GM11168 (cell line): ENCODE measurements around the gene L1TD1.
"Not testable (repeated sequence)": the region's sequence is repeated elsewhere in the genome, so short reads cannot be mapped to it uniquely, and the experiment has no call there.

Experiments
- in situ Hi-C: fragments of 300-500 bp; cut with MboI; formaldehyde crosslinking; loops from one replicate; pipeline ENCODE4 v1.12.0; 2022; ENCODE audit warnings: low sequenced_read_pairs; ENCODE audit not compliant: unreplicated experiment

L1TD1 gene

GRCh38 chr1:62196086-62196690, 1.5 kb downstream of the L1TD1 start:
- in situ Hi-C loops, result no loop called here

- in situ Hi-C loops, result no loop called here
These were observed 3.6 kb downstream of the L1TD1 start for GRCh38 chr1:62198069-62198780.

GRCh38 chr1:62198781-62199125, 4.1 kb downstream of the L1TD1 start:
- in situ Hi-C loops, result no loop called here

GRCh38 chr1:62207187-62207586, 12.5 kb downstream of the L1TD1 start:
- in situ Hi-C loops, result no loop called here

- in situ Hi-C loops, result no loop called here
These were observed 13.4 kb downstream of the L1TD1 start for GRCh38 chr1:62208087-62208486.

GRCh38 chr1:62208970-62209369, 14.3 kb downstream of the L1TD1 start:
- in situ Hi-C loops, result no loop called here

- in situ Hi-C loops, result no loop called here
These were observed 15.4 kb downstream of the L1TD1 start for GRCh38 chr1:62209931-62210595.

GRCh38 chr1:62210960-62211359, 16.3 kb downstream of the L1TD1 start:
- in situ Hi-C loops, result no loop called here

GRCh38 chr1:62212411-62212810, 17.8 kb downstream of the L1TD1 start:
- in situ Hi-C loops, result no loop called here

GRCh38 chr1:62213075-62213914, 18.6 kb downstream of the L1TD1 start:
- in situ Hi-C loops, result no loop called here

GRCh38 chr1:62218604-62219003, 24.0 kb downstream of the L1TD1 start:
- in situ Hi-C loops, result no loop called here

- in situ Hi-C loops, result not testable (repeated sequence)
These were observed 25.8 kb downstream of the L1TD1 start for GRCh38 chr1:62220456-62220855.

GRCh38 chr1:62221171-62221570, 26.5 kb downstream of the L1TD1 start:
- in situ Hi-C loops, result no loop called here

- in situ Hi-C loops, result no loop called here
These were observed 27.7 kb downstream of the L1TD1 start for GRCh38 chr1:62222321-62222720.

- in situ Hi-C loops, result no loop called here
These were observed 29.5 kb downstream of the L1TD1 start for GRCh38 chr1:62224182-62224581.

GRCh38 chr1:62227496-62227895, 32.8 kb downstream of the L1TD1 start:
- in situ Hi-C loops, result no loop called here

GRCh38 chr1:62228136-62228882, 33.7 kb downstream of the L1TD1 start:
- in situ Hi-C loops, result no loop called here

GRCh38 chr1:62228883-62229187, 34.2 kb downstream of the L1TD1 start:
- in situ Hi-C loops, result no loop called here

GRCh38 chr1:62229468-62229867, 34.8 kb downstream of the L1TD1 start:
- in situ Hi-C loops, result no loop called here

GRCh38 chr1:62229932-62230331, 35.3 kb downstream of the L1TD1 start:
- in situ Hi-C loops, result no loop called here
